Aorta (tissue), 5 donors: ENCODE measurements around the gene DYNC1H1. TPM values are rescaled to one million over a fixed set of nuclear protein-coding genes. Genes with fewer than 3 reads are reported as not detected.
A peak's percentile ranks its signal among the peaks of the same experiment; 100 is the strongest.

ENCODE experiments used
- ATAC-seq: fragments of 200-7000 bp; cut with Tn5 transposase; one replicate; pipeline ENCODE4 v1.9.1; 2022; ENCODE audit warnings: moderate library complexity; ENCODE audit not compliant: low FRiP score
- DNase-seq, 2 donors: peaks; one replicate each; pipeline ENCODE4 v3.0.0-alpha.2; 2020
- H3K27ac ChIP-seq, 2 donors: one replicate each; pipeline ENCODE4 v1.5.1; 2013; ENCODE audit warnings: low read length in 2 of 2, mild to moderate bottlenecking in 2 of 2, moderate library complexity in 2 of 2, control low read depth in 1 of 2, inconsistent platforms in 1 of 2, low read depth in 1 of 2
- H3K27me3 ChIP-seq, 2 donors: one replicate each; pipeline ENCODE4 v1.6.1; 2013; ENCODE audit warnings: control low read depth in 1 of 2, low read length in 1 of 2, mild to moderate bottlenecking in 1 of 2, moderate library complexity in 1 of 2; ENCODE audit not compliant: insufficient read depth in 2 of 2, control insufficient read depth in 1 of 2
- H3K36me3 ChIP-seq, 2 donors: one replicate each; pipeline ENCODE4 v1.6.1; 2013; ENCODE audit warnings: control low read depth in 1 of 2, low read length in 1 of 2, mild to moderate bottlenecking in 1 of 2; ENCODE audit not compliant: insufficient read depth in 2 of 2, control insufficient read depth in 1 of 2
- H3K4me1 ChIP-seq, 2 donors: one replicate each; pipeline ENCODE4 v1.6.1; 2013; ENCODE audit warnings: low read length in 2 of 2, control low read depth in 1 of 2, mild to moderate bottlenecking in 1 of 2, moderate library complexity in 1 of 2; ENCODE audit not compliant: insufficient read depth in 2 of 2, control insufficient read depth in 1 of 2
- H3K4me3 ChIP-seq, 2 donors: one replicate each; pipeline ENCODE4 v1.5.1; 2013; ENCODE audit warnings: low read length in 2 of 2, control low read depth in 1 of 2, mild to moderate bottlenecking in 1 of 2
- H3K9me3 ChIP-seq: one replicate; pipeline ENCODE4 v1.6.1; 2013; ENCODE audit warnings: mild to moderate bottlenecking, low read length; ENCODE audit not compliant: control insufficient read depth
- WGBS, 2 donors: extraction: QIAGEN DNeasy Blood & Tissue Kit; methylation state at CpG; one replicate each; pipeline ENCODE4 v1.1.7; 2013; 5-methylcytosine and 5-hydroxymethylcytosine counted together
- intact Hi-C, 2 donors: fragments of 100-400 bp; cut with DNase I; formaldehyde crosslinking; loops; one replicate each; pipeline versions ENCODE4 v1.14.2 to v1.15.0; 2022
- polyA plus RNA-seq, 2 donors: library from polyadenylated mRNA; stranded (reverse); fragments of 200-250 nt; gene quantifications; one replicate each; pipeline ENCODE4 v1.2.3, GENCODE V29; 2013
- total RNA-seq, 2 donors: library from RNA; stranded (reverse); fragmentation: NEBNext Ultra II Directional; extraction: Animal tissue kit (Norgen Biotek cat#: 25700); gene quantifications; one replicate each; pipeline ENCODE4 v1.2.1, GENCODE V29; 2021
- donor health status: healthy with polysubstance abuse.
- donor health status: Bipolar disorder and iron deficiency.
- donor health status: DM: no; HTN: no; CAD: no.
- donor health status: DM: no; HTN: no; CAD: no.
- donor health status: DM: yes; HTN: yes; CAD: no.

DYNC1H1 gene
- total and polyA plus RNA-seq, 4 donors, result 26.5 to 481 (median 301) TPM

DNA sequence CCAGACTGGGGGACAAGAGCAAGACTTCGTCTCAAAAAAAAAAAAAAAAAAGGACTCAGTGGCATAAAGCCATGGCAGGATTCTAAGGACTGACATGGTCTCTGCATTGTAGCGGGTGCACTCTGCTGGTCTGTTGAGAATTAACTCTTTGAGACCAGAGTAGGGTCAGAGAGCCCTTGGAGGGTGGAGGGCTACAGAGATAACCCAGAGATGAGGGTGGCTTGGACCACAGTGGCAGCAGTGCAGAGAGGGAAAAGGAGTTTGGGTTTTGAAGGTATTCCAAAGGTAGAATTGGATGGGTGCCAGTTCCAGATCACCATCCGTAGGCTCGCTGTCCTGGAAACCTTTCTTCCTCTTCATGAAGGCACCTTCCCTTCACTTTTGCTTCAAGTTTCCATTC is 14.3 kb upstream of the DYNC1H1 start:
- H3K4me1 ChIP-seq, result no peaks in the 10 kb centered on the region
- H3K4me3 ChIP-seq, result no peak overlapping the region
- H3K27me3 ChIP-seq, result no peaks in the 10 kb centered on the region
- H3K27ac ChIP-seq, result no peak overlapping the region
- H3K36me3 ChIP-seq, result no peaks in the 10 kb centered on the region
- no peak for ATAC-seq
- H3K9me3 ChIP-seq, result no peaks in the 10 kb centered on the region
- intact Hi-C loops, result no loop called here
- WGBS, 2 donors, result 59% methylated on average over 4 of the region's 4 CpGs
- no peak for DNase-seq

DNA sequence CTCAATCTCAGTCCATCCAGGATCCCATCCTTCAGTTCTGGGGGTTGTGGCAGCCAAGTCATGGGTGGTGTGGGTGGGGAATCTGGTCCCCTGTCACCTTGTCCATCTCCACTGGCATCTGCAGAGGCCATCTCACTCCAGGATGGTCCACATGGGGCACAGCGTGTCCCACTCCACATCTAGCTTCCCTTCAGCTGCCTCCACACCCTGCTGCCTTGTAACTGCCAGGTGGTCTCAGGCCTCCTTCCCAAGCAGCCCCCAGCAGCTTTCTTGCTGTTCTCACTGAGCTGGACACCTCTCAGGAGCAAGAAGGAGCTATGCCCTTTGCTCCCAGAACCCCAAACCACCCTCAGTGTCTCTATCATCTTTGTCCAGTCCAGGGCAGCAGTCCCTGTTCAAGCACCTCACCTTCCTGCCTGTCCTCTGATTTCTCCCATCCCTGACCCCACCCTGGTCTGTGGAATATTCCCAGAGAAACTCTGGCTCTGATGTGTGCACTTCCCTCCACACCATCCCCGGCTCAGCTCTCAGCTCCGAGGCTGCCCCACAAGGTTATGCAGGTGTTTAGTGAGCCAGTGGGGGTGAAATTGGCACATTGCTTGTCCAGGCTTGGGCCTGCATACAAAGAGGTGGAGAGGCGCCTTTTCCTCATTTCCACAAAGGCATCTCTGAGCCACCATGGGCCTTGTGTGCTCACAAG is 13.7 kb upstream of the DYNC1H1 start:
- DNase-seq (peak; percentile 34 to 38), ATAC-seq (no peak)
- intact Hi-C loops, result no loop called here
- Histone ChIP-seq H3K4me1 (no peaks in the 10 kb centered on the region), H3K4me3 (no peak overlapping the region), H3K9me3 (no peaks in the 10 kb centered on the region), H3K27ac (no peak overlapping the region), H3K27me3 (no peaks in the 10 kb centered on the region), H3K36me3 (no peaks in the 10 kb centered on the region)
- 87 to 90% methylated on average over 4 of the region's 4 CpGs for WGBS, 2 donors

DNA sequence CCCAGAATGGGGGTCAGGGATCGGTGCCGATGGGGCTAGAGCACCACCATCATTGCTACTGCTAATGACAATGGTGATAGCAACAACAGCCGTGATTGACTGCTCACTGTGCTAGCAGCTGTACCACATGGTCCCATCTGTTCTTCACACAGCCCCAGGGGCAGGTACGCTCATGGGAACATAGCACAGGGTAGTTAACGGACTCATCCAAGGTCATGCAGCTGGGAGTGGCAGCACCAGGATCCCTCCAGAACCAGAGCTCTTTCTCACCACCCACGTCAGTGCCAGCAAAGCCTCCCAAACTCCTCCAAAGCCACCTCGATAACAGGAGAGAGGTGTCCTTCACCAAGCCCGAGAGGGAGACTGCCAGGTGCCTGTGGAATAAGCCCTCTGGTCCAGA is 11.2 kb upstream of the DYNC1H1 start:
- no peak overlapping the region for H3K4me3 ChIP-seq
- no peaks in the 10 kb centered on the region for H3K9me3 ChIP-seq
- no peaks in the 10 kb centered on the region for H3K27me3 ChIP-seq
- intact Hi-C loops, result no loop called here
- WGBS, 2 donors, result 74 to 76% methylated on average over 8 of the region's 8 CpGs
- no peaks in the 10 kb centered on the region for H3K4me1 ChIP-seq
- DNase-seq, result peak; percentile 21 to 24
- no peak overlapping the region for H3K27ac ChIP-seq
- no peaks in the 10 kb centered on the region for H3K36me3 ChIP-seq
- ATAC-seq, result no peak

DNA sequence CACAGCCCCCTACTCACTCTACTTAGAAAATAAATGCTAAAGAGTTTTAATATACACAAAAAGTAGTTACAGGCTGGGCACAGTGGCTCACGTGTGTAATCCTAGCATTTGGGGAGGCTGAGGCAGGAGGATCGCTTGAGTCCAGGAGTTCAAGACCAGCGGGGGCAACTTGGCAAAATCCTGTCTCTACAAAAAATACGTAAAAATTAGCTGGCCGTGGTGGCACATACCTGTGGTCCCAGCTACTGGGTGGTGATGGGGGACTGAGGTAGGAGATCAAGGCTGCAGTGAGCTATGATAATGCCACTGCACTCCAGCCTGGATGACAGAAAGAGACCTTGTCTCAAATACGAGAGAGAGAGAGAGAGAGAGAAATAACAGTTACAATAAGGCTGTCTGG is 9.9 kb upstream of the DYNC1H1 start:
- Histone ChIP-seq H3K27ac (no peak overlapping the region), H3K9me3 (no peaks in the 10 kb centered on the region), H3K4me1 (no peaks in the 10 kb centered on the region), H3K36me3 (no peaks in the 10 kb centered on the region), H3K27me3 (no peaks in the 10 kb centered on the region), H3K4me3 (no peak overlapping the region)
- WGBS, 2 donors, result 82 to 83% methylated on average over 6 of the region's 6 CpGs
- DNase-seq (peak in 1 of 2 donors; percentile 14), ATAC-seq (no peak)
- intact Hi-C loops, result no loop called here

DNA sequence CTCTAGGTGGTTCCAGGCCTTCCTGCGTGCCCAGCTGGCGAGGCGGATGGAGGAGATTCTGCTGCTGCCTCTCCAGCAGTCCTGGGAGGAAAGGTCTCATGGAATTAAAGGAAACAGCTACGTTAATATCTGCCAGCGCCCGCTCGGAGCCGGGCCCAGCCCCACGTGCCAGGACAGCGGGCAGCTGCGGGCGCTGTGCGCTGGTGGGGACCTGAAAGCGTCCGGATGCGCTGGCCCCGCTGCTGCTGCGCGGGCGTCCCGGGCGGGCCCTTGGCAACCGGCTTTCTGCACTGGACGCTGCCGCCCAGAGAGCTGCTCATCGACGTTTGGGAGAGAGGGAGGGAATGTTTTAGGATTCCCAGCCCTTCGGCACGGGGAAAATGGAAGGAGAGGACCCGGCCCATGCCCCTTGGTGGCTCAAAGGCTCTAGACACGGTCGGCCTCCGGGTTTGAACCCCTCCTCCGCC is 8.6 kb upstream of the DYNC1H1 start:
- intact Hi-C loops, result no loop called here
- ATAC-seq (no peak), DNase-seq (no peak)
- Histone ChIP-seq H3K27ac (no peak overlapping the region), H3K4me1 (no peaks in the 10 kb centered on the region), H3K9me3 (no peaks in the 10 kb centered on the region), H3K36me3 (no peaks in the 10 kb centered on the region), H3K4me3 (no peak overlapping the region), H3K27me3 (no peaks in the 10 kb centered on the region)
- WGBS, 2 donors, result 74 to 78% methylated on average over 34 of the region's 34 CpGs

DNA sequence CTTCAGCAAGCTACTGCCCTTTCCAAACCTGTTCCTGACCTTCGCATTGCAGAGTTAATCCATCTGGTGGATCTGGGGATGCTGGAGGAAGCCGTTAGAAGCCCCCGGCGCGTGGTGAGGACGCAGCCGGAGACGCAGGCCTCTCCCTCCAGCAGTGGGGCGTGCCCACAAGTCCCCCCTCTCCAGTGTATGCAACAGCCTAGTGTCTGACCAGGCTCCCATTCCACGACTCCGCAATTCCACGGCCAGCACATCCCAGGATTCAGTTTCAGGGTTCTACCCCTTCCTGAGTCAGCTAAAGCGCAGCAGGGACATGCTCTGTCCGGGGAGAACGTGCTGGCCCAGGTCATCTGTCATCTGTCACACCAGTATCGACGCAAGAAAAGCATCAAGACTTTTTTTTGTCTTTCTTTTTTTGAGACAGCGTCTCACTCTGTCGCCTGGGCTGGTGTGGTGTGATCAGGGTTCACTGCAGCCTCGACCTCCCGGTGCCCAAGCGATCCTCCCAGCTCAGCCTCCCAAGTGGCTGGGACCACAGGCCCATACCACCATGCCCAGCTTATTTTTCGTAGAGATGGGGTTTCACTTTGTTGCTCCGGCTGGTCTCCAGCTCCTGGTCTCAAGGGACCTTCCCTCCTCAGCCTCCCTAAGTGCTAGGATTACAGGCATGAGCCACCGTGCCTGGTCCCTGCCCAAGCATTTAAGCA is 8.0 kb upstream of the DYNC1H1 start:
- intact Hi-C loops, result no loop called here
- Histone ChIP-seq H3K27ac (no peak overlapping the region), H3K4me1 (no peaks in the 10 kb centered on the region), H3K36me3 (no peaks in the 10 kb centered on the region), H3K4me3 (no peak overlapping the region), H3K27me3 (no peaks in the 10 kb centered on the region), H3K9me3 (no peaks in the 10 kb centered on the region)
- peak in 1 of 2 donors; percentile 21 for DNase-seq
- WGBS, 2 donors, result 79 to 82% methylated on average over 25 of the region's 25 CpGs
- no peak for ATAC-seq

DNA sequence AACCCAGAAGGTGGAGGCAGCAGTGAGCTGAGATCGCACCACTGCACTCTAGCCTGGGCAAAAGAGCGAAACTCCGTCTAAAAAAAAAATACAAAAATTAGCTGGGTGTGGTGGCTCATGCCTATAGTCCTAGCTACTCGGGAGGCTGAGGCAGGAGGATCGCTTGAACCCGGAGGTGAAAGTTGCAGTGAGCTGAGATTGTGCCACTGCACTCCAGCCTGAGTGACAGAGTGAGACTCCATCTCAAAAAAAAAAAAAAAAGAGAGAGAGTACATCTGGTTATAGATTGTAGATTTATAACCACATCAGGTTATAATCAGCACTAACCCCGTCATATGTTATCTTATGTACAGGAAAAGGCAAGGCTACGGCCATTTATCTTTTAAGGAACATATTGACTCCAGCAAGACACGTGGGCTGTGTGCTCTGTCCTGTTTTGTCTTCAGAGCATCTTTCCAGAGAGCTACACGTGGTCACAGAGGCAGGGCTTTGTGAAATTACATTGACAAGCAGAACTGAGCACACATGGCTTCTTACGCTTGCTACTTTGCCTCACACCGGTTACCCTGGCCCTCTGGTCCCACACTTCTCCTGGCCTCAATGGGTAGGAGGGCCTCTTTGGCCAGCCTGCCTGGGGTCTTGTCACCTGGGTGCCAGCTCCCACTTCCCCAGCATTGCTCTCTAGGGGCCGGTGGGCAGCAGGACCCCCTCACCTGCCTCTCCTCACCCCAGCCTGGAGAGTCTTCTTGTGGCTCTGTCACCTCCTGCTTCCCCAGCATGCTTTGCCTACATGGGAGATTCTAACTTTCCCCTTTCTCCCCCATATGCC is 6.8 kb upstream of the DYNC1H1 start:
- no peak overlapping the region for H3K27ac ChIP-seq
- DNase-seq (no peak), ATAC-seq (no peak)
- H3K27me3 ChIP-seq, result no peaks in the 10 kb centered on the region
- H3K4me3 ChIP-seq, result no peak overlapping the region
- intact Hi-C loops, result no loop called here
- H3K4me1 ChIP-seq, result no peaks in the 10 kb centered on the region
- H3K9me3 ChIP-seq, result no peaks in the 10 kb centered on the region
- no peaks in the 10 kb centered on the region for H3K36me3 ChIP-seq
- WGBS, 2 donors, result 83 to 84% methylated on average over 13 of the region's 13 CpGs

DNA sequence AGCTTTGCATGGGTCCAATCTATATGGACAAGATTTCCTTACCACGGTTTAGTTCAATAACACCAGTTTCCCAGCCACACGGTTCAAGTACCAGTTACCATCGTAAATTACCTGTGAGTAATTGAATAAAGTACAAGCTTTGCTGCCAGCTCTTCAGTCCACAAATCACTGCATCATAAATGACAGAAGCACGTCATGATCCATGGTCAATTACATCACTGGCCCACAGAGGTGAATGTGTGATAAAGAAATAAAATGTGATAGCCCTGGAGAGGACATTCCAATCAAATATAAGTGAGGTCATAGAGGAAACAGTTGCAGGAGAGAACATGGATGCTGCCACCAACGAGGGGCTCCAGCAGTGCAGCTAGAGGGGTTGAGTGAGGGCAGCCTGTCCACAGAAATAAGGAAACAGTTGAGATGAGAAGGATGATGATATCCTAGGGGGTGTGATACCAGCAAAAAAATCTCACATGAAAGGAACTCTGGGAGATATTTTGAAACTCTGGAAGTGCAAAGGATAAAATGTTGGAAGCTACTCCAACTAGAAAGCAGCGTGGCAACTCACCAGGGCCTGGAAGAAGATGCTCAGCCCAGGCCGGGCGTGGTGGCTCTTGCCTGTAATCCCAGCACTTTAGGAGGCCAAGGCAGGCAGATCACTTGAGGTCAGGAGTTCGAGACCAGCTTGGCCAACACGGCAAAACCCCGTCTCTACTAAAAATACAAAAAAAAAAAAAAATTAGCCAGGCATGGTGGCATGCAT is 5.8 kb upstream of the DYNC1H1 start:
- ATAC-seq, result no peak
- intact Hi-C loops, result no loop called here
- Histone ChIP-seq H3K4me3 (no peak overlapping the region), H3K27me3 (no peaks in the 10 kb centered on the region), H3K4me1 (no peaks in the 10 kb centered on the region), H3K36me3 (no peaks in the 10 kb centered on the region), H3K9me3 (no peaks in the 10 kb centered on the region), H3K27ac (no peak overlapping the region)
- WGBS, 2 donors, result 79 to 80% methylated on average over 11 of the region's 11 CpGs
- no peak for DNase-seq
